Upper lobe of left lung (tissue), 4 donors: ENCODE measurements around the gene DNAJB6.

Experiments used
- CTCF ChIP-seq, 6 experiments: fragments of 450-650 bp in 4 of 6; fragments of 200-600 bp in 2 of 6; sonication (generic) in 2 of 6; IDR thresholded peaks; one replicate each; pipeline ENCODE4 v1.5.1; 2016 to 2019; ENCODE audit warnings: antibody characterized with exemption in 6 of 6
- POLR2A ChIP-seq, 4 donors: fragments of 450-650 bp; IDR thresholded peaks; one replicate each; pipeline ENCODE4 v1.5.1; 2016 to 2017; ENCODE audit warnings: antibody characterized with exemption in 4 of 4, mild to moderate bottlenecking in 2 of 4
- POLR2AphosphoS5 ChIP-seq, 2 donors: sonication (generic); formaldehyde crosslinking; IDR thresholded peaks; one replicate each; pipeline ENCODE4 v1.5.1; 2017; ENCODE audit warnings: antibody characterized with exemption in 2 of 2

- TF ChIP-seq CTCF (IDR thresholded peaks at IDR 0.05) (no peak), POLR2A (IDR thresholded peaks at IDR 0.05) (no peak), POLR2AphosphoS5 (IDR thresholded peaks at IDR 0.05) (no peak)
Measured at GRCh38 chr7:157378390-157378789, 41.6 kb downstream of the DNAJB6 start.
